ENCODE results near the gene PATJ. TPM values are rescaled to one million over a fixed set of nuclear protein-coding genes. Genes with fewer than 3 reads are reported as not detected.
"Not testable (repeated sequence)": the region's sequence is repeated elsewhere in the genome, so short reads cannot be mapped to it uniquely, and the experiment has no call there.

Gene PATJ
- total RNA-seq, 1 experiment from 2014 or later = 72.2 TPM

DNA sequence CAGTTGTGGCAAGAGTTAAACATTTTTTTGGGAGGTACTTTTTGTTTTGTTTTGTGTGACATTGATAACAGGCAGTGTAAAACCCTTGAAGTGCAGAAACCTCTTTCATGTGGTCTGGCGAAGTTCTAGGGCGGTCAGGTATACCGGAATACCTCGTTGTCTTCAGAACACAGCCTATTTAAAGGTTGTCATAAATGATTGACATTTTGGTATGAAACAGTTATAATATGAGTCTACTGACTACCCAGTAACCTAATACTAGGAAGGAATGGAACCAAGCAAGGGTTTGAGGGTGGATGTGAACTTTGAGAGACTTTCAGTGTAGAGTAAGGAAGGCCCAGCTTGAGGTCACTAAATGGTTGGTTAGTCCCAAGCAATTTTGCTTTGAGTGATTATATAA is 40.5 kb downstream of the PATJ start:
- no peaks in the 10 kb centered on the region for H3K9me3 Mint-ChIP-seq (ENCODE audit: low read depth, unreplicated experiment)
- peaks cover 7% of the 10 kb centered on the region for H3K36me3 Mint-ChIP-seq (ENCODE audit: insufficient read depth, unreplicated experiment)
- CTCF ChIA-PET = no interaction called here
- no peak overlapping the region for H3K4me3 Mint-ChIP-seq (ENCODE audit: low read depth, unreplicated experiment)
- intact Hi-C loops (cut with micrococcal nuclease; ENCODE audit: unreplicated experiment) = no loop called here
- H3K27ac Mint-ChIP-seq (ENCODE audit: unreplicated experiment) = no peak overlapping the region
- H3K4me1 Mint-ChIP-seq (ENCODE audit: low read depth, unreplicated experiment) = no peaks in the 10 kb centered on the region
- H3K27me3 Mint-ChIP-seq (ENCODE audit: unreplicated experiment) = no peaks in the 10 kb centered on the region
- TF ChIP-seq, protein P1, sequence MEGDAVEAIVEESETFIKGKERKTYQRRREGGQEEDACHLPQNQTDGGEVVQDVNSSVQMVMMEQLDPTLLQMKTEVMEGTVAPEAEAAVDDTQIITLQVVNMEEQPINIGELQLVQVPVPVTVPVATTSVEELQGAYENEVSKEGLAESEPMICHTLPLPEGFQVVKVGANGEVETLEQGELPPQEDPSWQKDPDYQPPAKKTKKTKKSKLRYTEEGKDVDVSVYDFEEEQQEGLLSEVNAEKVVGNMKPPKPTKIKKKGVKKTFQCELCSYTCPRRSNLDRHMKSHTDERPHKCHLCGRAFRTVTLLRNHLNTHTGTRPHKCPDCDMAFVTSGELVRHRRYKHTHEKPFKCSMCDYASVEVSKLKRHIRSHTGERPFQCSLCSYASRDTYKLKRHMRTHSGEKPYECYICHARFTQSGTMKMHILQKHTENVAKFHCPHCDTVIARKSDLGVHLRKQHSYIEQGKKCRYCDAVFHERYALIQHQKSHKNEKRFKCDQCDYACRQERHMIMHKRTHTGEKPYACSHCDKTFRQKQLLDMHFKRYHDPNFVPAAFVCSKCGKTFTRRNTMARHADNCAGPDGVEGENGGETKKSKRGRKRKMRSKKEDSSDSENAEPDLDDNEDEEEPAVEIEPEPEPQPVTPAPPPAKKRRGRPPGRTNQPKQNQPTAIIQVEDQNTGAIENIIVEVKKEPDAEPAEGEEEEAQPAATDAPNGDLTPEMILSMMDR (IDR thresholded peaks at IDR 0.05; ENCODE audit: unreplicated experiment) = no peak
- no TSS peak for BruUV-seq (replicated peaks)
- DNase-seq = no peak

DNA sequence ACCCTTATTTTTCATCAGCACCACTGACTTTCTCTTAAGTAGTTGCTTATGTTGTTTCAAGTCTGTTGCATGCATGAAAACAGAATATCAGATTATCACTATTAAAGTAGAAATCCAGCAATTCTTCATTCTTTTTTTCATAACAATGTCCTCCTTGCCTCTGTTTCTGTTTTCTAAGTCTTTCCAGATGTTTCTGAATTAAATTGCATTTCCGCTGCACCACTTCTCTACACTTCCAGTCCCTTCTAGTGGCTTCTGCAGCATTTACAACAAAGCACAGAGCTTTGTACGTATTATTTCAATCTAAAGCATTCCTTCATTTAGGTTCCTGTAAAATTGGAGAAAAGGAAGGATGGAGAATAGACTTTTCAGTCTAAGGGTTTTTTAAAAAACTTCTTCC is 42.4 kb downstream of the PATJ start:
- Mint-ChIP-seq H3K4me1 (ENCODE audit: low read depth, unreplicated experiment) (no peaks in the 10 kb centered on the region), H3K9me3 (ENCODE audit: low read depth, unreplicated experiment) (no peaks in the 10 kb centered on the region), H3K27me3 (ENCODE audit: unreplicated experiment) (no peaks in the 10 kb centered on the region), H3K27ac (ENCODE audit: unreplicated experiment) (no peak overlapping the region), H3K36me3 (ENCODE audit: insufficient read depth, unreplicated experiment) (peaks cover 14% of the 10 kb centered on the region), H3K4me3 (ENCODE audit: low read depth, unreplicated experiment) (no peak overlapping the region)
- BruUV-seq (replicated peaks) = no TSS peak
- intact Hi-C loops (cut with micrococcal nuclease; ENCODE audit: unreplicated experiment) = no loop called here
- CTCF ChIA-PET = interaction anchor here (1.2 kb wide), 1 partner anchor 31 kb away, joined by 3 read pairs; no protein-coding TSS in a partner anchor
- no peak for DNase-seq
- TF ChIP-seq, protein P1 (IDR thresholded peaks at IDR 0.05; ENCODE audit: unreplicated experiment) = no peak

DNA sequence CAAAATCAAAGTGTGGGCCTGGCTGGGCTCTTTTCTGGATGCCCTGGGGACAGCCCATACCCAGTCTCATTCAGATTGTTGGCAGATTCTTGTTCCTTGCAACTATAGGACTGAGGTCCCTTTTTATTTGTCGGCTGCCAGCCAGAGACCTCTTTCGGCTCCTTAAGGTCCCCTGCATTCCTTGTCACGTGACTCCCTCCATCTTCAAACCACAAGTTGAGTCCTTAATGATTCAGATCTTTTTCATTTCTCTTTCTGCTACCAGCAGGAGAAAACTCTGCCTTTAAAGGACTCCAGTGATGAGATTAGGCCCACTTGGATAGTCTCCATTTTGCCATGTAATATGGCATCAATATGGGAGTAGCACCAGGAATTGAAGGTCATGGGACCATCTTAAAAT is 48.6 kb downstream of the PATJ start:
- TF ChIP-seq, protein P1 (IDR thresholded peaks at IDR 0.05; ENCODE audit: unreplicated experiment) = no peak
- DNase-seq = no peak
- Mint-ChIP-seq H3K4me3 (ENCODE audit: low read depth, unreplicated experiment) (no peak overlapping the region), H3K27me3 (ENCODE audit: unreplicated experiment) (no peaks in the 10 kb centered on the region), H3K9me3 (ENCODE audit: low read depth, unreplicated experiment) (no peaks in the 10 kb centered on the region), H3K27ac (ENCODE audit: unreplicated experiment) (no peak overlapping the region), H3K4me1 (ENCODE audit: low read depth, unreplicated experiment) (no peaks in the 10 kb centered on the region), H3K36me3 (ENCODE audit: insufficient read depth, unreplicated experiment) (peaks cover 34% of the 10 kb centered on the region)
- intact Hi-C loops (cut with micrococcal nuclease; ENCODE audit: unreplicated experiment) = no loop called here
- no TSS peak for BruUV-seq (replicated peaks)
- CTCF ChIA-PET = interaction anchor here (1.1 kb wide), 1 partner anchor 540 kb away, joined by 3 read pairs; no protein-coding TSS in a partner anchor

DNA sequence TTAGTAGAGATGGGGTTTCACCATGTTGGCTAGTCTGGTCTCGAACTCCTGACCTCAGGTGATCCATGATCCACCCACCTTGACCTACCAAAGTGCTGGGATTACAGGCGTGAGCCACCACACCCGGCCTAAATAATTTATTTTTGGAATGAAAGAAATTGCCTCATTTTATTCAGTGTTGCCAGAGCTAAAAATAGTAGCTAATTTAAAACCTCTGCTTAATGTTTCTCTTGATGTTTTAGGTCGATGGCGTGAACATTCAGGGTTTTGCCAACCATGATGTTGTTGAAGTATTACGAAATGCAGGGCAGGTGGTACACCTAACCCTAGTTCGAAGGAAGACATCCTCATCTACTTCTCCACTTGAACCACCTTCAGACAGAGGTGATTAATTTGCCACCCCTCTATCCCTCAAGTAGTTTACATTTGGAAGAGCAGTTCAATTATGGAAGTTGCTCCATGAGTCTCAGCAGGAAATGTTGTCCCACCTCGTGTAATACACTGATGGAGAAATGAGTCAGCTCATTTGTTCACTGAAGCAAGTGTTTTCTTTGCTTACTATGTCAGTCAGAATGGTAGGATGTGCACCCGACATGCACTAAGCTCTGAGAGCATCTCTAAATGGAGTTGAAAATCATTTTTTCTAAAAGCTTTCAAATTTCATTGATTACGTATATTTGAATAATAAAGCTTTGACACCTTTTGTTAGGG is 54.9 kb downstream of the PATJ start:
- no peaks in the 10 kb centered on the region for H3K27me3 Mint-ChIP-seq (ENCODE audit: unreplicated experiment)
- H3K9me3 Mint-ChIP-seq (ENCODE audit: low read depth, unreplicated experiment) = no peaks in the 10 kb centered on the region
- no peak for DNase-seq
- no TSS peak for BruUV-seq (replicated peaks)
- peaks cover 41% of the 10 kb centered on the region for H3K36me3 Mint-ChIP-seq (ENCODE audit: insufficient read depth, unreplicated experiment)
- CTCF ChIA-PET = no interaction called here
- H3K27ac Mint-ChIP-seq (ENCODE audit: unreplicated experiment) = no peak overlapping the region
- H3K4me1 Mint-ChIP-seq (ENCODE audit: low read depth, unreplicated experiment) = no peaks in the 10 kb centered on the region
- TF ChIP-seq, protein P1 (IDR thresholded peaks at IDR 0.05; ENCODE audit: unreplicated experiment) = no peak
- intact Hi-C loops (cut with micrococcal nuclease; ENCODE audit: unreplicated experiment) = no loop called here
- no peak overlapping the region for H3K4me3 Mint-ChIP-seq (ENCODE audit: low read depth, unreplicated experiment)

DNA sequence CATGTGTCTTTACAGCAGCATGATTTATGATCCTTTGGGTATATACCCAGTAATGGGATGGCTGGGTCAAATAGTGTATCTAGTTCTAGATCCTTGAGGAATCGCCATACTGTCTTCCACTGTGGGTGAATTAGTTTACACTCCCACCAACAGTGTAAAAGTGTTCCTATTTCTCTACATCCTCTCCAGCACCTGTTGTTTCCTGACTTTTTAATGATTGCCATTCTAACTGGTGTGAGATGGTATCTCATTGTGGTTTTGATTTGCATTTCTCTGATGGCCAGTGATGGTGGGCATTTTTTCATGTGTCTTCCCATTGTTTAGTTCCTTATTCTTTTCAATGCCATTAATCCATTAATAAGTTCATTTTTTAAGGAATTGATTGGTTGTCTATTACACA is 58.8 kb downstream of the PATJ start:
- H3K4me1 Mint-ChIP-seq (ENCODE audit: low read depth, unreplicated experiment); H3K9me3 Mint-ChIP-seq (ENCODE audit: low read depth, unreplicated experiment); intact Hi-C loops (cut with micrococcal nuclease; ENCODE audit: unreplicated experiment); H3K27ac Mint-ChIP-seq (ENCODE audit: unreplicated experiment); CTCF ChIA-PET; H3K4me3 Mint-ChIP-seq (ENCODE audit: low read depth, unreplicated experiment); H3K27me3 Mint-ChIP-seq (ENCODE audit: unreplicated experiment); BruUV-seq (replicated peaks); DNase-seq: not testable (repeated sequence)
- H3K36me3 Mint-ChIP-seq (ENCODE audit: insufficient read depth, unreplicated experiment) = peaks cover 20% of the 10 kb centered on the region

All from Calu3 (cell line).